ENCODE measurements around the gene GPR32.
"Not testable (repeated sequence)": the region's sequence is repeated elsewhere in the genome, so short reads cannot be mapped to it uniquely, and the experiment has no call there.

The GPR32 gene

DNA sequence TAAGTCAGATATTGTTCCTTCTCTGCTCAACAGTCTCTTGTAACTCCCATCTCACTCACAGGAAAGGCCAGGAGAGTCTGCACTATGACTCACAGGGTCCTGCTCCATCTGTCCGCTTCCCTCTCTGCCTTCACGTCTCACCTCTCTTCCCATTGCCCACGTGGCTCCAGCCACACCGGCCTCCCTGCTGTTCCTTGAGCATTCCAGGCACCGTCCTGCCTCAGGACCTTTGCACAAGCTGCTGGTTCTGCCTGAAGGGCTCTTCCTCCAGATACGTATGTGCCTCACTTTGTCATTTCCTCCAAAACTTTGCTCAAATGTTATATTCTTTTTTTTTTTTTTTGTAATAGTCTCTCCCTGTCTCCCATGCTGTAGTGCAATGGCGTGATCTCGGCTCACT is 14.0 kb upstream of the GPR32 start:
- H3K4ac ChIP-seq (ENCODE audit: low read depth in 1 of 2, low read length in 2 of 2); H3K23ac ChIP-seq (ENCODE audit: low read length in 2 of 2); H3K4me2 ChIP-seq (ENCODE audit: low read length, poor library complexity, severe bottlenecking); H4K8ac ChIP-seq (ENCODE audit: low read length); H3K27ac ChIP-seq (ENCODE audit: low read length, poor library complexity, severe bottlenecking); H3K79me1 ChIP-seq (replicated peaks; ENCODE audit: low read length, poor library complexity, severe bottlenecking); H4K91ac ChIP-seq (ENCODE audit: low read length); H3K9ac ChIP-seq (ENCODE audit: low read length); H2BK15ac ChIP-seq (ENCODE audit: low read depth, poor library complexity, severe bottlenecking); H2BK12ac ChIP-seq (ENCODE audit: low read length in 2 of 2); H2BK5ac ChIP-seq (ENCODE audit: low read depth, low read length, poor library complexity, severe bottlenecking); H3K14ac ChIP-seq (ENCODE audit: low read length in 2 of 2); H2AK5ac ChIP-seq (ENCODE audit: low read length, severe bottlenecking); H3K36me3 ChIP-seq (ENCODE audit: control insufficient read depth in 1 of 2, insufficient read depth in 2 of 2, low read depth in 1 of 2, low read length in 2 of 2); H3K4me1 ChIP-seq (ENCODE audit: control insufficient read depth, insufficient read depth, low read depth, low read length); H2AFZ ChIP-seq (ENCODE audit: low read depth, low read length); H3K9me3 ChIP-seq (ENCODE audit: control insufficient read depth, low read length); H3K18ac ChIP-seq (ENCODE audit: low read depth in 1 of 2, low read length in 2 of 2); DNase-seq; H3K4me3 ChIP-seq (ENCODE audit: insufficient read depth in 1 of 2, low read depth in 1 of 2, low read length in 2 of 2); H2BK120ac ChIP-seq (ENCODE audit: low read depth, low read length): not testable (repeated sequence)
- H3K27me3 ChIP-seq (ENCODE audit: control insufficient read depth in 1 of 2, insufficient read depth in 1 of 2, low read length in 2 of 2): peaks cover 0 to 21% of the 10 kb centered on the region in 2 experiments
- WGBS: 66% methylated on average over 7 of the region's 8 CpGs

DNA sequence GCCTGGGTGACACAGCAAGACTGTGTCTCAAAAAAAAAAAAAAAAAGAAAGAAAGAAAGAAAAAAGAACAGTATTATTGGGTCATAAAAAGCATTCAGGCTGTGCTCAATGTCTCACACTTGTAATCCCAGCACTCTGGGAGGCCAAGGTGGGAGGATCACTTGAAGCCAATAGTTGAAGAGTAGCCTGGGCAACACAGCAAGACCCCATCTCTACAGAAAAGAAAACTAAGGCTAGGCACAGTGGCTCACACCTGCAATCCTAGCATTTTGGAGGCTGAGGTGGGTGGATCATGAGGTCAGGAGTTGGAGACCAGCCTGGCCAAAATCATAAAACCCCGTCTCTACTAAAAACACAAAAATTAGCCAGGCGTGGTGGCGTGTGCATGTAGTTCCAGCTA is 12.6 kb upstream of the GPR32 start:
- no CpG with 5 or more reads among the region's 3 CpGs for WGBS
- not testable (repeated sequence) for H2AK5ac ChIP-seq (ENCODE audit: low read length, severe bottlenecking); H2BK120ac ChIP-seq (ENCODE audit: low read depth, low read length)

DNA sequence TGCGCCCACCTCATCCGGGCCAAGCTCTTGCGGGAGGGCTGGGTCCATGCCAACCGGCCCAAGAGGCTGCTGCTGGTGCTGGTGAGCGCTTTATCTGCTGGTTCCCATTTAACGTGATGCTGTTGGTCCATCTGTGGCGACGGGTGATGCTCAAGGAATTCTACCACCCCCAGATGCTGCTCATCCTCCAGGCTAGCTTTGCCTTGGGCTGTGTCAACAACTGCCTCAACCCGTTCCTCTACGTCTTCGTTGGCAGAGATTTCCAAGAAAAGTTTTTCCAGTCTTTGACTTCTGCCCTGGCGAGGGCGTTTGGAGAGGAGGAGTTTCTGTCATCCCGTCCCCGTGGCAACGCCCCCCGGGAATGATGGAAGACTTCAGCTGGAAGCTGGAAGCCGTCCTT is 11.2 kb upstream of the GPR32 start:
- H3K4ac ChIP-seq (ENCODE audit: low read depth in 1 of 2, low read length in 2 of 2); H3K79me1 ChIP-seq (replicated peaks; ENCODE audit: low read length, poor library complexity, severe bottlenecking); H2BK5ac ChIP-seq (ENCODE audit: low read depth, low read length, poor library complexity, severe bottlenecking); H3K18ac ChIP-seq (ENCODE audit: low read depth in 1 of 2, low read length in 2 of 2); H3K4me1 ChIP-seq (ENCODE audit: control insufficient read depth, insufficient read depth, low read depth, low read length); H3K9ac ChIP-seq (ENCODE audit: low read length); H2BK12ac ChIP-seq (ENCODE audit: low read length in 2 of 2); H3K9me3 ChIP-seq (ENCODE audit: control insufficient read depth, low read length); H3K36me3 ChIP-seq (ENCODE audit: control insufficient read depth in 1 of 2, insufficient read depth in 2 of 2, low read depth in 1 of 2, low read length in 2 of 2); H3K23ac ChIP-seq (ENCODE audit: low read length in 2 of 2); H4K91ac ChIP-seq (ENCODE audit: low read length); H2BK120ac ChIP-seq (ENCODE audit: low read depth, low read length); H2BK15ac ChIP-seq (ENCODE audit: low read depth, poor library complexity, severe bottlenecking); H3K27ac ChIP-seq (ENCODE audit: low read length, poor library complexity, severe bottlenecking); H4K8ac ChIP-seq (ENCODE audit: low read length); H3K14ac ChIP-seq (ENCODE audit: low read length in 2 of 2); H2AK5ac ChIP-seq (ENCODE audit: low read length, severe bottlenecking); H3K4me3 ChIP-seq (ENCODE audit: insufficient read depth in 1 of 2, low read depth in 1 of 2, low read length in 2 of 2); DNase-seq; H3K4me2 ChIP-seq (ENCODE audit: low read length, poor library complexity, severe bottlenecking); H2AFZ ChIP-seq (ENCODE audit: low read depth, low read length): not testable (repeated sequence)
- 79% methylated on average over 18 of the region's 18 CpGs for WGBS
- H3K27me3 ChIP-seq (ENCODE audit: control insufficient read depth in 1 of 2, insufficient read depth in 1 of 2, low read length in 2 of 2): peaks cover 0 to 11% of the 10 kb centered on the region in 2 experiments

More for the DNA sequence above, 12.6 kb upstream of the GPR32 start:
- not testable (repeated sequence) for H3K4ac ChIP-seq (ENCODE audit: low read depth in 1 of 2, low read length in 2 of 2); H3K23ac ChIP-seq (ENCODE audit: low read length in 2 of 2); H2BK12ac ChIP-seq (ENCODE audit: low read length in 2 of 2); H3K4me1 ChIP-seq (ENCODE audit: control insufficient read depth, insufficient read depth, low read depth, low read length); H2BK15ac ChIP-seq (ENCODE audit: low read depth, poor library complexity, severe bottlenecking); H3K27ac ChIP-seq (ENCODE audit: low read length, poor library complexity, severe bottlenecking); H3K18ac ChIP-seq (ENCODE audit: low read depth in 1 of 2, low read length in 2 of 2); H3K9ac ChIP-seq (ENCODE audit: low read length); H3K4me2 ChIP-seq (ENCODE audit: low read length, poor library complexity, severe bottlenecking); H3K4me3 ChIP-seq (ENCODE audit: insufficient read depth in 1 of 2, low read depth in 1 of 2, low read length in 2 of 2); DNase-seq; H4K91ac ChIP-seq (ENCODE audit: low read length); H4K8ac ChIP-seq (ENCODE audit: low read length); H3K14ac ChIP-seq (ENCODE audit: low read length in 2 of 2); H3K36me3 ChIP-seq (ENCODE audit: control insufficient read depth in 1 of 2, insufficient read depth in 2 of 2, low read depth in 1 of 2, low read length in 2 of 2); H3K79me1 ChIP-seq (replicated peaks; ENCODE audit: low read length, poor library complexity, severe bottlenecking); H2AFZ ChIP-seq (ENCODE audit: low read depth, low read length); H3K9me3 ChIP-seq (ENCODE audit: control insufficient read depth, low read length); H2BK5ac ChIP-seq (ENCODE audit: low read depth, low read length, poor library complexity, severe bottlenecking)
- peaks cover 0 to 21% of the 10 kb centered on the region in 2 experiments for H3K27me3 ChIP-seq (ENCODE audit: control insufficient read depth in 1 of 2, insufficient read depth in 1 of 2, low read length in 2 of 2)

DNA sequence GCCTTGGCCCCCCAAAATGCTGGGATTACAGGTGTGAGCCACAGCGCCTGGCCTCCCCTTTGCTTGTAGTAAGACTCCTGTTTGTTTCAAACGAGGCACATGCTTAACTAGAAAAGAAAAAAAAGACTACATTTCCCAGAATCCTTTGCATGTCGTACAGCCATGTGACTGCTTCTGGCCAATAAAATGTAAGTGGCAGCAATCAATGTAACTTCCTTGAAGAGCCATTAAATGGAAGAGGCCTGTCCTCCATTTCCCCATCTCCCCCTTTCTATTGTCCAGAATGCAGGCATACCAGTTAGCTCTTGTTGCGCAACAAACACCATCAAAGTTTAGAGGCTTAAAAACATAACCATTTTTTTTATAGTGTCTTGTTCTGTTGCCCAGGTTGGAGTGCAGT is 10.4 kb upstream of the GPR32 start:
- Histone ChIP-seq H2BK15ac (ENCODE audit: low read depth, poor library complexity, severe bottlenecking) (no peak overlapping the region), H2AK5ac (ENCODE audit: low read length, severe bottlenecking) (no peak overlapping the region), H3K9ac (ENCODE audit: low read length) (no peak overlapping the region), H2AFZ (ENCODE audit: low read depth, low read length) (no peak overlapping the region), H3K4ac (ENCODE audit: low read depth in 1 of 2, low read length in 2 of 2) (no peak overlapping the region), H3K4me1 (ENCODE audit: control insufficient read depth, insufficient read depth, low read depth, low read length) (no peaks in the 10 kb centered on the region), H3K79me1 (replicated peaks; ENCODE audit: low read length, poor library complexity, severe bottlenecking) (no peaks in the 10 kb centered on the region), H3K27me3 (ENCODE audit: control insufficient read depth in 1 of 2, insufficient read depth in 1 of 2, low read length in 2 of 2) (peaks cover 0 to 6% of the 10 kb centered on the region in 2 experiments), H4K91ac (ENCODE audit: low read length) (no peak overlapping the region), H2BK12ac (ENCODE audit: low read length in 2 of 2) (no peak overlapping the region), H3K23ac (ENCODE audit: low read length in 2 of 2) (no peak overlapping the region), H3K4me3 (ENCODE audit: insufficient read depth in 1 of 2, low read depth in 1 of 2, low read length in 2 of 2) (no peak overlapping the region), H4K8ac (ENCODE audit: low read length) (no peak overlapping the region), H3K14ac (ENCODE audit: low read length in 2 of 2) (no peak overlapping the region), H2BK120ac (ENCODE audit: low read depth, low read length) (no peak overlapping the region), H3K36me3 (ENCODE audit: control insufficient read depth in 1 of 2, insufficient read depth in 2 of 2, low read depth in 1 of 2, low read length in 2 of 2) (no peaks in the 10 kb centered on the region), H3K4me2 (ENCODE audit: low read length, poor library complexity, severe bottlenecking) (no peak overlapping the region), H2BK5ac (ENCODE audit: low read depth, low read length, poor library complexity, severe bottlenecking) (no peak overlapping the region), H3K27ac (ENCODE audit: low read length, poor library complexity, severe bottlenecking) (no peak overlapping the region), H3K9me3 (ENCODE audit: control insufficient read depth, low read length) (no peaks in the 10 kb centered on the region), H3K18ac (ENCODE audit: low read depth in 1 of 2, low read length in 2 of 2) (no peak overlapping the region)
- 36% methylated on average over 3 of the region's 4 CpGs for WGBS
- no peak for DNase-seq

Data from mesenchymal stem cell (in vitro differentiated cells and primary cell).